B cell (primary cell): ENCODE data around the gene EEF1E1. TPM values are rescaled to one million over a fixed set of nuclear protein-coding genes. Genes with fewer than 3 reads are reported as not detected.

Experiments
- ATAC-seq: fragments of 200-7000 bp; cut with Tn5 transposase; one replicate; pipeline ENCODE4 v1.10.0; 2021; ENCODE audit warnings: low read depth, mild to moderate bottlenecking, moderate number of reproducible peaks, moderate library complexity
- CTCF ChIA-PET: fragments of 350-600 bp; sonication (Branson Sonifier 250); formaldehyde crosslinking; loops from one replicate; lab custom pipeline; 2021; ENCODE audit warnings: antibody characterized with exemption, inconsistent platforms; lab: Charles Lee
- POLR2A ChIA-PET: fragments of 350-600 bp; sonication (Branson Sonifier 250); formaldehyde crosslinking; loops from one replicate; lab custom pipeline; 2021; ENCODE audit warnings: antibody characterized with exemption; lab: Charles Lee
- DNase-seq: peaks from one replicate; pipeline ENCODE4 v3.0.0; 2013
- H2AFZ ChIP-seq: 2 replicates; pipeline ENCODE4 v1.6.1; 2012; ENCODE audit warnings: mild to moderate bottlenecking, low read depth, low read length; ENCODE audit not compliant: insufficient read depth, poor library complexity, severe bottlenecking
- H3K27ac ChIP-seq, 2 donors: 1 replicate in 1 of 2; 2 replicates in 1 of 2; pipeline ENCODE4 v1.5.1; 2012 to 2013; ENCODE audit warnings: low read length in 2 of 2, mild to moderate bottlenecking in 2 of 2, moderate library complexity in 1 of 2
- H3K27me3 ChIP-seq, 4 experiments: fragments of 200-600 bp in 1 of 4; sonication (generic) in 1 of 4; replicated peaks in 1 of 4; 1 replicate in 2 of 4; 2 replicates in 2 of 4; pipeline versions ENCODE4 v1.6.1 to v1.7.0; 2013 to 2016; ENCODE audit warnings: low read length in 3 of 4, mild to moderate bottlenecking in 2 of 4, mixed read lengths in 1 of 4, moderate library complexity in 1 of 4; ENCODE audit not compliant: insufficient read depth in 4 of 4, control insufficient read depth in 3 of 4; ENCODE audit errors: control extremely low read depth in 1 of 4
- H3K36me3 ChIP-seq, 2 experiments: replicated peaks in 1 of 2; 1 replicate in 1 of 2; 2 replicates in 1 of 2; pipeline versions ENCODE4 v1.6.1 to v1.7.1; 2013; ENCODE audit warnings: low read length in 1 of 2; ENCODE audit not compliant: insufficient read depth in 2 of 2, control insufficient read depth in 1 of 2; ENCODE audit errors: control extremely low read depth in 1 of 2, extremely low read depth in 1 of 2
- H3K4me1 ChIP-seq, 2 donors: fragments of 200-600 bp in 1 of 2; sonication (generic) in 1 of 2; 1 replicate in 1 of 2; 2 replicates in 1 of 2; pipeline versions ENCODE4 v1.5.1 to v1.6.1; 2013 to 2017; ENCODE audit warnings: low read length in 2 of 2; ENCODE audit not compliant: control insufficient read depth in 2 of 2, insufficient read depth in 2 of 2
- H3K4me2 ChIP-seq: replicated peaks from 2 replicates; pipeline ENCODE3; 2012; ENCODE audit warnings: mild to moderate bottlenecking, low read depth, low read length; ENCODE audit not compliant: poor library complexity, severe bottlenecking
- H3K4me3 ChIP-seq, 5 experiments: fragments of 200-600 bp in 1 of 5; sonication (generic) in 1 of 5; 1 replicate in 3 of 5; 2 replicates in 2 of 5; pipeline versions ENCODE4 v1.5.1 to v1.7.0; 2011 to 2016; ENCODE audit warnings: low read length in 4 of 5, mild to moderate bottlenecking in 4 of 5, low read depth in 2 of 5, control low read depth in 1 of 5, moderate library complexity in 1 of 5; ENCODE audit not compliant: insufficient read depth in 1 of 5; ENCODE audit errors: control extremely low read depth in 1 of 5, extremely low read depth in 1 of 5
- H3K79me2 ChIP-seq: fragments of 200-600 bp; sonication (generic); one replicate; pipeline ENCODE4 v1.6.0; 2016; ENCODE audit warnings: low read length; ENCODE audit not compliant: control insufficient read depth, insufficient read depth
- H3K9ac ChIP-seq: fragments of 200-600 bp; sonication (generic); 2 replicates; pipeline ENCODE4 v1.6.1; 2017; ENCODE audit warnings: mild to moderate bottlenecking, low read length, moderate library complexity
- H3K9me3 ChIP-seq, 3 donors: one replicate each; pipeline versions ENCODE4 v1.6.1 to v1.7.1; 2013; ENCODE audit warnings: low read length in 2 of 3; ENCODE audit not compliant: control insufficient read depth in 2 of 3, insufficient read depth in 1 of 3; ENCODE audit errors: control extremely low read depth in 1 of 3
- H4K20me1 ChIP-seq: 2 replicates; pipeline ENCODE4 v1.6.0; 2012; ENCODE audit warnings: mild to moderate bottlenecking, low read length; ENCODE audit not compliant: insufficient read depth, control insufficient read depth, poor library complexity, severe bottlenecking
- H3K27ac Mint-ChIP-seq: one replicate; pipeline ENCODE4 v1.8.0; 2021; ENCODE audit warnings: mixed read lengths
- H3K27me3 Mint-ChIP-seq: one replicate; pipeline ENCODE4 v1.8.0; 2021; ENCODE audit warnings: mixed read lengths
- H3K4me1 Mint-ChIP-seq: one replicate; pipeline ENCODE4 v1.8.0; 2021; ENCODE audit warnings: mixed read lengths
- H3K4me3 Mint-ChIP-seq: one replicate; pipeline ENCODE4 v1.8.0; 2021; ENCODE audit warnings: mixed read lengths
- H3K9me3 Mint-ChIP-seq: one replicate; pipeline ENCODE4 v1.8.0; 2022; ENCODE audit warnings: mixed read lengths; ENCODE audit not compliant: insufficient read depth
- CTCF ChIP-seq: fragments of 200-600 bp; IDR thresholded peaks from one replicate; pipeline ENCODE4 v1.8.0; 2022; ENCODE audit warnings: antibody characterized with exemption, mild to moderate bottlenecking
- EZH2 ChIP-seq: IDR thresholded peaks from 2 replicates; pipeline ENCODE4 v1.6.1; 2012; ENCODE audit warnings: borderline replicate concordance, low read depth, mild to moderate bottlenecking, moderate library complexity, low read length; ENCODE audit not compliant: insufficient read depth, poor library complexity, severe bottlenecking
- WGBS: methylation state at CpG from one replicate; pipeline ENCODE4 v1.1.5; 2013; ENCODE audit warnings: missing lambda C conversion rate; ENCODE audit not compliant: insufficient coverage; 5-methylcytosine and 5-hydroxymethylcytosine counted together
- intact Hi-C: fragments of 100-400 bp; cut with micrococcal nuclease; formaldehyde crosslinking; loops from one replicate; pipeline ENCODE4 v1.10.0; 2022
- polyA plus RNA-seq: library from polyadenylated mRNA; depleted of rRNA; stranded (reverse); fragments of >200 nt; gene quantifications from 2 replicates; pipeline ENCODE4 v1.2.3, GENCODE V29; 2012
- total RNA-seq, 2 donors: library from RNA; stranded (reverse); fragments of 120-200 nt in 1 of 2; gene quantifications; 1 replicate in 1 of 2; 2 replicates in 1 of 2; pipeline versions ENCODE4 v1.2.3 to v1.2.4, GENCODE V29; 2013 to 2022

Gene EEF1E1
- total and polyA plus RNA-seq, 2 donors (not counting 1 experiment from before 2014, with no cell fraction given) = 20.1 to 23.1 TPM

GRCh38 chr6:8088886-8089285 is 13.5 kb downstream of the EEF1E1 start:
- ATAC-seq = no peak
- no peak overlapping the region for H3K27ac Mint-ChIP-seq
- no peaks in the 10 kb centered on the region for H3K4me1 ChIP-seq
- ChIA-PET CTCF (no interaction called here), POLR2A (no interaction called here)
- no peaks in the 10 kb centered on the region for H4K20me1 ChIP-seq
- no peak for DNase-seq
- H3K79me2 ChIP-seq = peaks cover 11% of the 10 kb centered on the region
- 95% methylated on average over 2 of the region's 2 CpGs for WGBS
- H3K27me3 Mint-ChIP-seq = no peaks in the 10 kb centered on the region
- no peak overlapping the region for H3K4me3 Mint-ChIP-seq
- no peak overlapping the region for H3K4me2 ChIP-seq
- H3K4me3 ChIP-seq = no peak overlapping the region
- H3K36me3 ChIP-seq = peaks cover 11 to 53% of the 10 kb centered on the region in 2 experiments
- H3K4me1 Mint-ChIP-seq = no peaks in the 10 kb centered on the region
- no peak overlapping the region for H2AFZ ChIP-seq
- no peaks in the 10 kb centered on the region for H3K27me3 ChIP-seq
- TF ChIP-seq EZH2 = no peak
- no peak for TF ChIP-seq CTCF
- intact Hi-C loops = no loop called here
- H3K9me3 Mint-ChIP-seq = peaks cover 10% of the 10 kb centered on the region
- peaks cover 0 to 5% (median 3%) of the 10 kb centered on the region in 3 donors for H3K9me3 ChIP-seq
- H3K9ac ChIP-seq = no peak overlapping the region
- H3K27ac ChIP-seq = no peak overlapping the region

GRCh38 chr6:8087870-8088754 is 14.2 kb downstream of the EEF1E1 start:
- no peak overlapping the region for H3K4me2 ChIP-seq
- peaks cover 11 to 52% of the 10 kb centered on the region in 2 experiments for H3K36me3 ChIP-seq
- no peak overlapping the region for H3K27ac ChIP-seq
- no peak overlapping the region for H3K27ac Mint-ChIP-seq
- H4K20me1 ChIP-seq = no peaks in the 10 kb centered on the region
- H3K4me1 Mint-ChIP-seq = no peaks in the 10 kb centered on the region
- 100% methylated on average over 3 of the region's 5 CpGs for WGBS
- H3K9me3 ChIP-seq = peaks cover 0 to 5% (median 3%) of the 10 kb centered on the region in 3 donors
- ChIA-PET POLR2A (no interaction called here), CTCF (no interaction called here)
- ATAC-seq (no peak), DNase-seq (no peak)
- H3K9ac ChIP-seq = no peak overlapping the region
- H3K27me3 ChIP-seq = no peaks in the 10 kb centered on the region
- no peaks in the 10 kb centered on the region for H3K4me1 ChIP-seq
- no peak overlapping the region for H3K4me3 ChIP-seq
- no peak for TF ChIP-seq EZH2
- TF ChIP-seq CTCF = no peak
- peaks cover 9% of the 10 kb centered on the region for H3K79me2 ChIP-seq
- peaks cover 10% of the 10 kb centered on the region for H3K9me3 Mint-ChIP-seq
- H2AFZ ChIP-seq = no peak overlapping the region
- H3K4me3 Mint-ChIP-seq = no peak overlapping the region
- intact Hi-C loops = no loop called here
- H3K27me3 Mint-ChIP-seq = no peaks in the 10 kb centered on the region
